Hematopoietic multipotent progenitor cell treated with erythropoietin and hydrocortisone succinate and interleukin-3 and kit ligand, for 8 days (in vitro differentiated cells): ENCODE results near the gene MSRB1.
"Not testable (repeated sequence)": the region's sequence is repeated elsewhere in the genome, so short reads cannot be mapped to it uniquely, and the experiment has no call there.

ENCODE experiments used
- DNase-seq: peaks from one replicate; pipeline ENCODE4 v3.0.0-alpha.2; 2015

MSRB1 gene

GRCh38 chr16:1915732-1916639 lies 27.0 kb downstream of the MSRB1 start:
- no peak for DNase-seq

DNA sequence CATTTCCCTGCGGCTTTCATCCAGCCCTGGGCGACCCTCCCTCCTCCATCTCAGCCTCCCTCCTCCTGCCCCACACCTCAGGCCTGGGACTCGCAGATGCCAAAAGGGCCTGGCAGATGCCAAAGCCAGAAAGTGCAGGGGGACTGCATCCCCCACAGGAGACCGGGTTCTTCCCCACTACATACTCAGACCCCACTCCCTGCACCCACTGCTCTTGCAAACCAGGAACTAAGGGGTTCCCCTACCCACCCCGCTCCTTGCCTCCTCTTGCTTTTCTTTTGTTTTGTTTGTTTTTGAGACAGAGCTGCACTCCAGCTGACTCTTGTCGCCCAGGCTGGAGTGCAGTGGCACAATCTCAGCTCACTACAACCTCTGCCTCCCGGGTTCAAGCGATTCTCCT lies 28.0 kb downstream of the MSRB1 start:
- DNase-seq, result no peak

- DNase-seq, result no peak
These were observed 28.9 kb downstream of the MSRB1 start for GRCh38 chr16:1914084-1914608.

- no peak for DNase-seq
These were observed 29.5 kb downstream of the MSRB1 start for GRCh38 chr16:1913327-1914083.

DNA sequence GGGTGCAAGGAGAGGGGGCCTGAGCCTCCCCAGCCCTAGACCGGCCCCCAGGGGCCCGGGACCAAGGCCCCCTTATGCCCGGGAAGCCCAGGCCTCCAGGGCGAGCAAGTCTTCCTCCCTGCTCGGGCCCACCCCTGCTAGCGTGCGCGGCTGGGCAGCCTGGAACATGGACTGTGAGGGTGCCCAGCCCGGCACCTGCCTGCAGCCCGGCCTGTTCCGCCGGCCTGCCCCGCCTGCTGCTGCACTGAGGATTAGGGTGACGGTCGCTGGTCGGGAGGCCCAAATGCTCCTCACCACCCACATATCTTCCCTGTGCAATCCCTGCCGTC lies 30.8 kb downstream of the MSRB1 start:
- DNase-seq, result no peak

- DNase-seq, result no peak
These were observed 31.4 kb downstream of the MSRB1 start for GRCh38 chr16:1911467-1912214.

- no peak for DNase-seq
These were observed 33.3 kb downstream of the MSRB1 start for GRCh38 chr16:1909561-1910231.

DNA sequence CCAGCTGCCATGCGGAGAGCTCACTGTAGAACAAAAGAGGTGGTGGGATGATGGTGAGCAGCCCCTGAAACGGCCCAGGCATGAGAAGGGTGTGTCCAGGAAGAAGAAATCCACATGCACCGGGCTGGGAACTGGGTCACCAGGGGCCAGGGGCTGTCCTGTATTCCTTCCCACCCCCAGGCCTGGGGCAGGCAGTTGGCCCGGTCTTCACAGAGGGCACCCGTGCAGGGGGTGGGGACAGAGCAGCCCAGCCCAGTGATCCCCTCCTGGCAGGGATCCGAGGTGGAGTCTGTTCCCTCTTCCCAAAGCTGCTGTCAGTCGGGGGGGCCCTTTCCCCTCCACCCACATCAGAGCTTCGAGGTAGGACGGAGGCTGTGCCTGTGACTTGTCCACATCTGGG lies 34.0 kb downstream of the MSRB1 start:
- no peak for DNase-seq

- DNase-seq, result no peak
These were observed 34.8 kb downstream of the MSRB1 start for GRCh38 chr16:1908184-1908583.

DNA sequence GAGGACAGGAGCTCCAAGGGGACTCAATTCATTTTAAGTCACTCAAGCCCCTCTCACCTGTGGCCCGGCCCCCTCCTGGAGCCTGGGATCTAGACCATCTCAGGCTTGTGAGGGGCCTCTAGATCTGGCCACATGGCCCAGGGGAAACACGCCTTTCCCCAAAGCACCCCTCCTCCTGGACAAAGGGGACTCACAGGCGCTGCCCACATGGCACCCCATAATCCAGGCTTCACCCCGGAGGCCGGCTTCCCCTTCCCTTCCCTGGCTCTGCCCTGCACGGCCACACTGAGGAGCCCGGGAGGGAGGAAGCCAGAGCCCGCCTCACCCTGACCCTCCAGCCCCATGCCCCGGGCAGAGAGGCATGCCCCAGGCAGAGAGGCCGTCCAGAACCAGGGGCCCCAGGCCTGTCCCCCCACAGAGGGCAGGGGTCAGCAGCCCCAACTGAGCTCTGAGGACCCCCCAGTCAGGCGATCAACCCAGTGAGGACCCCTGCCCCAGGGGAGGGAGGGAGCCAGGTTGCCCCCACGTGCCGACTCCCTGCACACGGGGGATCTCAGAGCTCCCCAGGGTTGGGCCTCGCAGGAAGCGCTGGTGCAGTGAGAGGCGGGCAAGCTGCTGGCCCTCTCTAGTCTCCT lies 35.7 kb downstream of the MSRB1 start:
- DNase-seq, result no peak

DNA sequence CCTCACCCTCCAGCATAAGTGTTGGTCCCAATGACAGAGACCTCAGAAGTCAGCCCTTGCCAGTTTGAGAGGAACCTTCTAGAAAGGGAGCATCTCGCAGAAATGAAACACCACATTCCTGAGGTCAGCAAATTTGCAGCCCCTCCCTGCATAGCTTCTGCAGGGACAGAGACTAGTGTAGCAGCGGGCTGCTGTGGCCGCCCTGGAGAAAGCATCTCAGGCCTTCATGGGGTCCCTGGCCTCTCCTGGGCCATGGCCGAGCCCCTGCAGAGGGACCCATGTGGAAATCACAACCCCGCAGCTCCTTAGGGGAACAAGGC lies 36.2 kb downstream of the MSRB1 start:
- no peak for DNase-seq

DNA sequence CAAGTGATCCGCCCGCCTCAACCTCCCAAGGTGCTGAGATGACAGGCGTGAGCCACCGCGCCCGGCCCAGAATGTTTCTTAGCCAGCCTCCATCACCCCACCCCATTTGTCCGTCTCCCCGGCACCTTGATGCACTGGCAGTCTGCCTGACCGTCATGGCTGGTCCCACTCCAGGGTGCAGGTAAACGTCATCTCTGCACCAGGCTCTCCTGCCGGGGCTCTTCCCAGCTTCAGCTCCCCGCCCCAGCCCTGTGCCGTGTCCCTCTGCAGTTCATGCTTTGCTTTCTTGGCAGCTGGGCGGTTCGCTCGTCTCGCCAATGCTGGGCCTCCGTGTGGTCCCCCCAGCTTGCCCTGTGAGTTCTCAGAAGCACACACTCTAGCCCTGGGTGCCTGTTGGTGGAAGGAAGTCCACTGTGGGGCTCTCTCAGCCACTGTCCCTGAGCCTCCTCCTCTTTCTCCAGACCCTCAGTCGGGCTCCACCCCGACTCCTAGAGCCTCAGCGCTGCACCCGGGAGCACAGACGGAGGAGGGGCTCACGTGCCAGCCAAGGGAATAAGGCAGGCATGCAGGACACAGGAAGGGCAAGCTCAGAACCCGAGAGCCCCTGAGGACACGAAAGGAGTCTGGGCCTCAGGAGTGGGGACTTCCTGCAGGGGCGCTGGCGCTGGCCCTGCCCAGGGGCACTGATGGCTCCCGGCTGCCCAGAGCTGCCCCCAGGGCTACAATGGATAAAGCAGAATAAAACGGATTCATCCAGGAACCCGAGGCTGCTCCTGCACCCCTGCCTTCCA lies 36.7 kb downstream of the MSRB1 start:
- no peak for DNase-seq

- DNase-seq, result no peak
These were observed 38.9 kb downstream of the MSRB1 start for GRCh38 chr16:1903845-1904840.

DNA sequence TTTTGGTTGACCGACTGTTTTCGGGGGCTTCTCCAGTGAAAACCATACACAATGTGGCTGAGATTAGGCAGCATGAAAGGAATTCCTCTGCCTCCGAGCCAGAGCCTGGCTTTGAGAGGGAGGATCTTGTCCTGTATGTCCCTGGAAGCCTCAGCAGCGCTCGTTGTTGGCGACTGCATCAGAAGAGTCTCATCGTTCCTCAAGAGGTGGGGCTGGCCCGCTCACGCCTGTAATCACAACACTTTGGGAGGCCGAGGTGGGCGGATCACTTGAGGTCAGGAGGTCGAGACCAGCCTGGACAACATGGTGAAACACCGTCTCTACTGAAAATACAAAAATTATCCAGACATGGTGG lies 39.8 kb downstream of the MSRB1 start:
- DNase-seq, result no peak

DNA sequence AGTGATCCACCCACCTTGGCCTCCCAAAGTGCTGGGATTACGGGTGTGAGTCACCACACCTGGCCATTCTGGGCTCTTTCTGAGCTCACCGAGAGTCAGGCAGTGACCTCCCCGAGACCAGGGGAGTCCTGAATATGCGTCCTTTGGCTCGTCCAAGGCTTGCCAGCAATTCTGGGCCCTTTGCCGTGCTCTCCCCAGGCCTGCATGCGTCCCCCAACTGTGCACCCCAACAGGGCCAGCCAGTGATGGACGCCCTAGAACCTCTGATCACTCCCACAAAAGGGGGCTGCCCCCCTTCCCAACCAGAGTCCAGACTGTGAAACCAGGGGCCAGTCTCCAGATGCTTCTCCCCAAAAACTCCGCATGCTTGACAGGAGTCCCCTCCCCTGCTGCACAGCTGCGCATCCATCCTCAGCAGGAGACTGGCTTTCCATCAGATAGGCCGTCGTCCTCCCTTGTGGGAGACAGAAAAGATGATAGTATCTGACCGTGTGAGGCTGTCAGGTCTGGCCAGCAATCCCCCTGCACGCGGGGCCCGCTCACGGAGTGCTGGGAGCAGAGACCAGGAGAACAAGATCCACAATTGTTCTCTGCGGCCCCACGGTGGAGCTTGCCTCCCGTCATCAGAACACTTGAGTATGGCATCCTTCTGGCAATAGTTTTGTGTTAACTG lies 40.3 kb downstream of the MSRB1 start:
- DNase-seq, result no peak

GRCh38 chr16:1900452-1900774 lies 42.6 kb downstream of the MSRB1 start:
- no peak for DNase-seq

DNA sequence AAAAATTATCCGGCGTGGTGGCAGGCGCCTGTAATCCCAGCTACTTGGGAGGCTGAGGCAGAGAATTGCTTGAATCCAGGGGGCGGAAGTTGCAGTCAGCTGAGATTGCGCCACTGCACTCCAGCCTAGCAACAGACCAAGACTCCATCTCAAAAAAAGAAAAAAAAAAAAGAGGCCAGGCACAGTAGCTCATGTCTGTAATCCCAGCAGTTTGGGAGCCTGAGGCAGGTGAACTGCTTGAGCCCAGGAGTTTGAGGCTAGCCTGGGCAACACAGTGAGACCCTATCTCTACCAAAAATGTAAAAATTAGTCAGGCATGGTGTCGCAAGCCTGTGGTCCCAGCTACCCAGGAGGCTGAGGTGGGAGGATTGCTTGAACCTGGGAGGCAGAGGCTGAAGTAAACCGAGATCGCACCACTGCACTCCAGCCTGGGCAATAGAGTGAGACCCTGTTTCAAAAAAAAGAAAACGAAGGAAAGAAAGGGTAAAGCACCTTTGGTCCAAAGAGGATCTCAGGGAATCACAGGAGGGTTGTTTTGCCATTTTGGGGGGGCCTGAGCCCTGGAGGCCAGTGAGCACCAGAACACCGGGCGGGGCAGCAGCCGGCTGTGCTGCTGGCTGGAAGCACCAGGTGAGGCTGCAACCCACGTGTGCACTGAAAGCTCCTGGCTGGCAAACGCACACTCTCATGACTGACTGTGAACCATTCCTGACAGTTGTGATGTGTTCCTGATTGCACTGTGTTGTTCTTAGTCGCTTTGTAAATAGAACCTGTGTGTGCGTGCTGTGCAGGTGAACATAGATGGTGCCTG lies 43.2 kb downstream of the MSRB1 start:
- DNase-seq, result no peak

DNA sequence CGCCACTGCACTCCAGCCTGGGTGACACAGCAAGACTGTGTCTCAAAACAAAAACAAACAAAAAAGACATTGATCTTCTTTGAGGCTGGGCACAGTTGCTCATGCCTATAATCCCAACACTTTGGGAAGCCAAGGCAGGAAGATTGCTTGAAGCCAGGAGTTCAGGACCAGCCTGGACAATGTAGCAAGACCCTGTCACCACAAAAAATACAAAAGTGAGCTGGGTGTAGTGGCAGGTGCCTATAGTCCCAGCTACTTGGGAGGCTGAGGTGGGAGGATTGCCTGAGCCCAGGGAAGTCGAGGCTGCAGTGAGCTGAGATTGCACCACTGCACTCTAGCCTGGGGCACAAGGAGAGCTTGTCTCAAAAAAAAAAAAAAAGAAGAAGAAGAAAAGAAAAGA lies 45.3 kb downstream of the MSRB1 start:
- not testable (repeated sequence) for DNase-seq
